HG03175 (cell line): ENCODE results near the gene VPS26B.

Experiments
- ATAC-seq: cut with Tn5 transposase; IDR thresholded peaks from one replicate; pipeline ENCODE4 v1.9.1; 2021; ENCODE audit warnings: mild to moderate bottlenecking, moderate library complexity; ENCODE audit not compliant: unreplicated experiment

The VPS26B gene

GRCh38 chr11:134257101-134257500, 32.6 kb downstream of the VPS26B start:
- ATAC-seq, result no peak

DNA sequence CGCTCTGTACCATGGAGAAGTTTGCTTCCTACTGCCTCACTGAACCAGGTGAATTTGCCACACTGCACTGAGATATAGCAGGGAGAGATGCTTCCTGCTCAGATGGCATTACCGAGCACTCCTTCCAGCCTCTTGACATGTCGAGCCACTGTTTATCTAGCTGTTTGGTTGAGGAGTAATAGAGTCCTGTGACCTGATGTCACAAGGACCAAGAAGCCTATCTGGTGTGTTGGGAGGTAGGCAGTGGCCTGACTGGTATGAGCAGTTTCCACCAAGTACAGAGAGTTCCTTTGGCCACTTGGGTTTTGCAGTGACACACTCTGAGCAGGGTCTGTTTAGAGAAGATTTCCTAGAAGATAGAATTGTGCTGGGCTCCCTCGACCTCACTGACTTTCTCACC, 34.1 kb downstream of the VPS26B start:
- ATAC-seq, result no peak

- no peak for ATAC-seq
Measured at GRCh38 chr11:134260503-134260902, 36.0 kb downstream of the VPS26B start.

GRCh38 chr11:134260983-134261382, 36.5 kb downstream of the VPS26B start:
- no peak for ATAC-seq

GRCh38 chr11:134261626-134262488, 37.4 kb downstream of the VPS26B start:
- ATAC-seq, result no peak

DNA sequence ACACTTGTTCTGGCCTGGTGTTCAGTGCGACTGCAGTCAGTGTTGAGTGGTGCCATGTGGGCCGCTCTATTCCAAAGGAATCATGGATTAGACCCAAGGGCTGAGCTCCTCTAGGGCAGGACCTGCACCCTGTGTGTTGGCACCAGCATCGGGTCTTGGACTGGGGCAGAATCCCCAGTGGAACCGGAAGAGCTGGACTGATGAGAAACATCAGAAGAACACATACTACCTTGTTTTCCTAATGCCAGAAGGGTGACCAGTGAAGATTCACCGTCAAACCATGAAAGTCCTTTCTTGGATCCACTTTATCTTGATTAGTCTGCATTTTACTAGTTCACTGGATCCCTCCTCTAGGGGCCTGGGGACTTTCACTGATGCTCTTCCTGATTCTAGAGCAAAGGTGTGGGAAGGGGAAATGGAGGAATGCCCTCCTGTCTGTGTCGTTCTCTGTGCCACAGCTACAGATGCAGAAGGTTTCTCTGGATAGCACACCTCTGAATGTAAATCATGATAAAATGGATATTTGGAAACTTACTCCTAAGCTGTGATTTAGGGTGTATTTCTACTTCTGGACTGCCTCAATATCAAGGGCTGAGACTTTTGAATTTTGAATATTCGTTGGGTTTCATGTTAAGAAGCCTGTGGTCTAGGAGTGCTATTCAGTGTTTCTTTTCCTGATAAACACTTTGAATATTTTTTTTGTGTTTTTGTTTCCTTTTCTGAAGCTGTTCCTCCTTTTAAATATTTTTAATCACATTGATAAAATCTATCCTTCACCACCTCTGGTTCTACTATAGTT, 40.7 kb downstream of the VPS26B start:
- ATAC-seq, result no peak

- ATAC-seq, result no peak
Measured at GRCh38 chr11:134266440-134266839, 42.0 kb downstream of the VPS26B start.

- no peak for ATAC-seq
Measured at GRCh38 chr11:134266841-134267251, 42.4 kb downstream of the VPS26B start.

GRCh38 chr11:134267461-134267860, 43.0 kb downstream of the VPS26B start:
- ATAC-seq, result no peak

GRCh38 chr11:134267966-134268365, 43.5 kb downstream of the VPS26B start:
- ATAC-seq, result no peak

DNA sequence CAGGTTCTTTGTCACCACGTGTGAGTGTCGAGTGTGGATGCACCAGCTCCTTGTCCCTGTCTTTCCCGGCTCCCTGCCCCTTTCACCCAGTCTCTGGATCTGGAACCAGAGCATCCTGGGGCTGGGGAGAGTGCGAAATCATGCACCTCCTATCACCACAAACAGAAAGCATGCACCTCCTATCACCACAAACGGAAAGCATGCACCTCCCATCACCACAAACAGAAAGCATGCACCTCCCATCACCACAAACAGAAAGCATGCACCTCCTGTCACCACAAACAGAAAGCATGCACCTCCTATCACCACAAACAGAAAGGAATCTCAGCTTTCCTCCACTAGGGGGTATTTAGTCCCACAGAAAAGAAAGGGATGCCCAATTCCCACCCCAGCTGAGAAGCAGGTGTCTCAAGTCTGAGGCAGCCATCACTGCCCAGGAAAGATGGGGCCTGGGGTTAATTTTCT, 45.8 kb downstream of the VPS26B start:
- no peak for ATAC-seq

DNA sequence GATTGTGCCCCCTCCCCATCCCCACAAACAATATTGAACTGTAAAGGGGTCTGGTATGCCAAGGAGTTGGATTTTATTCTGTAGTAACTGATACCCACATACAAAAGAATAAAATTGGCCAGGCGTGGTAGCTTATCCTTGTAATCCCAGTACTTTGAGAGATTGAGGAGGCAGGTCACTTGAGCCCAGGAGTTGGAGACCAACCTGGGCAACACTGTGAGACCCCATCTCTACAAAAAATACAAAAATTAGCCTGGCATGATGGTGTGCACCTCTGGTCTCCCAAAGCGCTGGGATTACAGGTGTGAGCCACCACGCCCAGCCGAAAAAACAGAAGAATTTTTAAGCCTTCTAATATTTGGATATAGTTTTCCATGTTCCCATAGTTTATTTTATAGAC, 47.5 kb downstream of the VPS26B start:
- ATAC-seq, result no peak

DNA sequence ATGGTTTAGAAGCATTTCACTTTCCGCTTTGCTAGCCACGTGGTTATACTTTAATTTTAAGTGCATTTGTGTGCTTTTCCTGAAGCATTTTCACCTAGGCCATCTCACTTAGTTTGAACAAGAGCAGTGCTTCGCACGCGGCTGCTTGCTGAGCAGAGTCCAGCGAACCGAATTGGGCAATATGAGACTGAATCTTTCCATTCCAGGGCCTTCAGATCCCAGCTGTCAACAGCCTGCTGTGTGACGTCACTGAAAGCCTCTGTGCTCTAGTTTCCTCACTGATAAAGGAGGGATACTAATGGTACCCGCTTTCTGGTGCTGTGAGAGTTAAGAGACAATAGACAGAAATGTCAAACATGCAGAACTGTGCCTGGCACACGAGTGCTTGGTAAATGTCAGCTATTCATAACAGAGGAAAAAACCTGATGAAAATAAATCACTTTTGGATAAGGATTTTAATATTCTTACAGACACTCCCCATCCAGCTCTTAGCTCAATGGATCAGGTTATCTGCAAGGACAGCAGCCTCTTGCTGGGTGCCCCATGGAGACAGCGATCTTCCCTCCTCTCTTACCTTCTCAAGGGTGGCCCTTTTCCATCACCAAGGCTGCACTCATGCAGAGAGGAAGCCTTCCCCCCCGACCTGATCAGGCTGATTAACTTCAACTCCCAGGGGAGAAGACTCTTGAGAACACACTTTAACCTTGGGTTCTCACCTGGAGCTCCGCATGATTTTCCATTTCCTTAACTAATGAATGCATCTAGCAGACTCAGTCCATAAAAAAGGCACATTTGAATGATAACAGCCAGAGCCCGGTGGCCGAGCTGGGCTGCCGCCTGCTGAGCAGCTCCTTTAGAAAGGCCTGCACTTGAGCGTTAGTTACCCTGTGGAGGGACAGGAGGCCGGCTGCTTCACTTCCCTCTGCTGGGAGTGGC, 48.2 kb downstream of the VPS26B start:
- ATAC-seq, result no peak

- no peak for ATAC-seq
Measured at GRCh38 chr11:134273317-134273712, 48.8 kb downstream of the VPS26B start.

DNA sequence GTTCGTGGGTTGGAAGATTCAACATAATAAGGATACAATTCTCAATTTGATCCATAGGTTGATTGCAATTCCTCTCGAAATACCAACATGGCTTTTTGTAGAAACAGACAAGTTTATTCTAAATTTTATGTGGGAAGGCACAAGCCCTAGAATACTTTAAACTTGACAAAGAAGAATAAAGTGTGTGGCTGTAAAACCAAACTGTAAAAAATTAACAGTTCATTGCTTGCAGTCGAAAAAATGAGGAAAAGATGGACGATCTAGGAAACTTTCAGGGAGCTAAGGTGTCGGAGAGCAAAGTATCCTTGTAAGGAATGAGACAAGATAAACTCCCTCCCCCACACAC, 50.7 kb downstream of the VPS26B start:
- ATAC-seq, result no peak

DNA sequence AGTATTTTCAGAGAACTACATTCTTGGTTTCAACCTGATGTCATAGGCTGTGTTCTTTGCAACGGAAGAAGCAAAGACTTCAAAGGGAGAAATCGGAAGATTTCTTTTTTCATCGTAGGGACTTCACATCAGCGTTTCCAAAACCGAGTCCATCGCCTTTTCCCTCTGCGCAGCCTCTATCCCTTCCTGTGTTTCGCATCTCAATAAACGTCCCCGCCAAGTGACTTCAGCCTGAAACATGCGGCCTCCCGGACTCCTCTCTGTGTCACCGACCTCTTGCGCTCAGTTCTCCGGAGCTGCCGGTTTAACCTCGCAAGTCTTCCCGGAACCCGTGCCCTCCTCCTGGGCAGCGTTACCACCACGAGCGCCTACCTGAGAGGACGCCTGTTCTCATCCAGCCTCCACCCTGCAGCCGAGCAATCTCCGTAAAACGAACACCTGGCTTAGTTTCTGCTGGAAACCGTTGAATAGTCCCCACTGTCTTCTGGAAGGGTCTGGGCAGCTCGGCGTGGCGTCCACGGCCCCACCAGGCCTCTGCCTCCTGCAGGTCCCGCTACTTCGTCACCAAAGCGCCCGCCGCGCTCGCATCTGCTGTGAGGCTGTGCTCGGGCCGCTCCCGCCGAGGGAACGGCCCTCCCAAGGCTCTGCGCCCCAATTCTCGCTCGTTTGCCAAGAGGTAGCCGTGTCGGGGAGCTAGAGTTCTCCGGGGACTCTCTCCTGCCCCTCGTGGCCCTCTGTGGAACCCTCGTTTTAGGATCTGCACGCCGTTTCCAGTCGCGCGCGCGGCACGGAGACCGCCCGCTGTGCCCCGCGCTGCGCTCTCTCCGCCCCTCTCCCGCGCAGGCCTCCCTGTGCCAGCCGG, 51.3 kb downstream of the VPS26B start, which contains the start of gene GLB1L3:
Gene GLB1L3 (plus strand): TSS at position 846 of the 862 bp plus-strand sequence. CDS start 362 bp downstream, outside the sequence.
- peak; percentile 75 for ATAC-seq

DNA sequence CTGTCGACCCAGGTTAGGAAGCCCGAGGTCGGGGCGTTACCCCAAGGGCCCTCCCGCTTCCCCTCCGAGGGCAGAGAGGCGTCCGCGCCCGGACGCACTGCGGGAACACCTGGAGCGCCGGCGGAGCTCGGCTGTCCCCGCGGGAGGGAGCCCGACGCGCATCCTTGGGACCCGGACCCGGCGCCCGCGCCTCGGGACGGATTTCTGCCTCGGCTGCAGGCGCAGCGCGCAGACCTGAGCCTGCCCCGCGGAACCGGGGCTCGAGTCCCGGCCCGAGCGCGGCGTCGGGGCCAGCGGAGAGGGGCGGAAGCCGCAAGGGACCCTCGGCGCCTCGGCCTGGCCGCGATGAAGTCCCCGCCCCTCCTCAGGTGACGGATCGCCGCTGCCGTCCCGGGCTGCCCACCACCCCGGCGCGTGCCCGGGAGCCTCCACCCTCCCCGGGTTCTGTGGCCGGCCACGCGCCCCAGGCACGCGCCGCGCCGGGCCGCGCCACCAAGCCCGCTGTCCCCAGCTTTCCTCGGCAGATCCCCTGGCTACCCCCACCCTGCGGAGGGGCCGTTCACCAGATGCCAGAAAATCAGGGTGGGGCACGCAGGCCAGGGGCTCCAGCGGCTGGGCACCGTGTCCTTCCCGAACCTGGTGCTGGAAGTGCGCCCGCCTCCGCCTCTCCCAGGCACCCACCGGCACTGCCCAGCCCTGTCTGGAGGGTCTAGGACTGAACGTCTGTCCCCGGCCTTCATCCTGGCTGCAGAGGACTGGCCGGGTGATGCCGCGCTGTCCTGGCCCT, 52.1 kb downstream of the VPS26B start:
- peak; percentile 26 for ATAC-seq

GRCh38 chr11:134277183-134278001, 52.9 kb downstream of the VPS26B start:
- no peak for ATAC-seq
